ENCODE measurements around the gene UMPS.

DNA sequence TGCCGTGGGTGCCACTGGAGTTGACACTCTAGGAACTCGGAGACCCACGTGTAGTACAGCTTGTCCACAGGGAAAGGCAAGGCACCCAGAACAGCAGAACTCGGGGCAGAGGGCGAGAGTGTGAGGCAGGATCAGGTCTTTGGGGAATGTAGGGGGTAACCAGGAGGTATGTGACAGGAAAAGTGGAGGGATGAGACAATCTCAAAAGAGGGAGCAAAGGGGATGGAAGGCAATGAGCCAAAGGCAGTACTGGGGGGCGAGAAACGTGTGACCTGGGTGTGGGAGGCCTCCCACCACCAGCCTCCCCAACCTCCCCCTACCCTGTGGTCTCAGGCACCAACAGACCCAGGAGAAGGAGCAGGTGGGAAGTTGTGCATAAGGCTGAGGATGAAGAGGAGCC lies 48.9 kb downstream of the UMPS start:
- TF ChIP-seq, protein P1, sequence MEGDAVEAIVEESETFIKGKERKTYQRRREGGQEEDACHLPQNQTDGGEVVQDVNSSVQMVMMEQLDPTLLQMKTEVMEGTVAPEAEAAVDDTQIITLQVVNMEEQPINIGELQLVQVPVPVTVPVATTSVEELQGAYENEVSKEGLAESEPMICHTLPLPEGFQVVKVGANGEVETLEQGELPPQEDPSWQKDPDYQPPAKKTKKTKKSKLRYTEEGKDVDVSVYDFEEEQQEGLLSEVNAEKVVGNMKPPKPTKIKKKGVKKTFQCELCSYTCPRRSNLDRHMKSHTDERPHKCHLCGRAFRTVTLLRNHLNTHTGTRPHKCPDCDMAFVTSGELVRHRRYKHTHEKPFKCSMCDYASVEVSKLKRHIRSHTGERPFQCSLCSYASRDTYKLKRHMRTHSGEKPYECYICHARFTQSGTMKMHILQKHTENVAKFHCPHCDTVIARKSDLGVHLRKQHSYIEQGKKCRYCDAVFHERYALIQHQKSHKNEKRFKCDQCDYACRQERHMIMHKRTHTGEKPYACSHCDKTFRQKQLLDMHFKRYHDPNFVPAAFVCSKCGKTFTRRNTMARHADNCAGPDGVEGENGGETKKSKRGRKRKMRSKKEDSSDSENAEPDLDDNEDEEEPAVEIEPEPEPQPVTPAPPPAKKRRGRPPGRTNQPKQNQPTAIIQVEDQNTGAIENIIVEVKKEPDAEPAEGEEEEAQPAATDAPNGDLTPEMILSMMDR (conservative IDR thresholded peaks at IDR 0.05; ENCODE audit: low read depth in 2 of 2) = no peak
- TF ChIP-seq EZH2 (IDR thresholded peaks at IDR 0.05; ENCODE audit: low read depth, unreplicated experiment) (no peak), POLR2AphosphoS5 (IDR thresholded peaks at IDR 0.05; ENCODE audit: low read depth) (no peak)

All from GM23338 (cell line).